ENCODE measurements around the gene OR9A4. TPM values are rescaled to one million over a fixed set of nuclear protein-coding genes. Genes with fewer than 3 reads are reported as not detected.
"Not testable (repeated sequence)": the region's sequence is repeated elsewhere in the genome, so short reads cannot be mapped to it uniquely, and the experiment has no call there.

OR9A4 gene
- total RNA-seq, 2 donors from 2014 or later, result not detected

GRCh38 chr7:141877365-141877764 lies 38.8 kb upstream of the OR9A4 start:
- TF ChIP-seq, protein P1, sequence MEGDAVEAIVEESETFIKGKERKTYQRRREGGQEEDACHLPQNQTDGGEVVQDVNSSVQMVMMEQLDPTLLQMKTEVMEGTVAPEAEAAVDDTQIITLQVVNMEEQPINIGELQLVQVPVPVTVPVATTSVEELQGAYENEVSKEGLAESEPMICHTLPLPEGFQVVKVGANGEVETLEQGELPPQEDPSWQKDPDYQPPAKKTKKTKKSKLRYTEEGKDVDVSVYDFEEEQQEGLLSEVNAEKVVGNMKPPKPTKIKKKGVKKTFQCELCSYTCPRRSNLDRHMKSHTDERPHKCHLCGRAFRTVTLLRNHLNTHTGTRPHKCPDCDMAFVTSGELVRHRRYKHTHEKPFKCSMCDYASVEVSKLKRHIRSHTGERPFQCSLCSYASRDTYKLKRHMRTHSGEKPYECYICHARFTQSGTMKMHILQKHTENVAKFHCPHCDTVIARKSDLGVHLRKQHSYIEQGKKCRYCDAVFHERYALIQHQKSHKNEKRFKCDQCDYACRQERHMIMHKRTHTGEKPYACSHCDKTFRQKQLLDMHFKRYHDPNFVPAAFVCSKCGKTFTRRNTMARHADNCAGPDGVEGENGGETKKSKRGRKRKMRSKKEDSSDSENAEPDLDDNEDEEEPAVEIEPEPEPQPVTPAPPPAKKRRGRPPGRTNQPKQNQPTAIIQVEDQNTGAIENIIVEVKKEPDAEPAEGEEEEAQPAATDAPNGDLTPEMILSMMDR (IDR thresholded peaks at IDR 0.05), result no peak
- no peaks in the 10 kb centered on the region for H3K27me3 ChIP-seq

GRCh38 chr7:141880960-141881359 lies 35.2 kb upstream of the OR9A4 start:
- H3K4me3 ChIP-seq, result no peak overlapping the region
- H3K27me3 ChIP-seq, result no peaks in the 10 kb centered on the region
- H3K36me3 ChIP-seq, result no peaks in the 10 kb centered on the region
- no peak for DNase-seq (ENCODE audit: low spot score)
- no peaks in the 10 kb centered on the region for H3K9me3 ChIP-seq
- TF ChIP-seq, protein P1 (IDR thresholded peaks at IDR 0.05), result no peak
- H3K4me1 ChIP-seq, result no peaks in the 10 kb centered on the region
- no peak overlapping the region for H3K27ac ChIP-seq

More at GRCh38 chr7:141877365-141877764, 38.8 kb upstream of the OR9A4 start:
- no peaks in the 10 kb centered on the region for H3K36me3 ChIP-seq
- H3K4me3 ChIP-seq, result no peak overlapping the region
- H3K4me1 ChIP-seq, result no peaks in the 10 kb centered on the region
- no peak overlapping the region for H3K27ac ChIP-seq
- no peak for DNase-seq (ENCODE audit: low spot score)
- H3K9me3 ChIP-seq, result no peaks in the 10 kb centered on the region

DNA sequence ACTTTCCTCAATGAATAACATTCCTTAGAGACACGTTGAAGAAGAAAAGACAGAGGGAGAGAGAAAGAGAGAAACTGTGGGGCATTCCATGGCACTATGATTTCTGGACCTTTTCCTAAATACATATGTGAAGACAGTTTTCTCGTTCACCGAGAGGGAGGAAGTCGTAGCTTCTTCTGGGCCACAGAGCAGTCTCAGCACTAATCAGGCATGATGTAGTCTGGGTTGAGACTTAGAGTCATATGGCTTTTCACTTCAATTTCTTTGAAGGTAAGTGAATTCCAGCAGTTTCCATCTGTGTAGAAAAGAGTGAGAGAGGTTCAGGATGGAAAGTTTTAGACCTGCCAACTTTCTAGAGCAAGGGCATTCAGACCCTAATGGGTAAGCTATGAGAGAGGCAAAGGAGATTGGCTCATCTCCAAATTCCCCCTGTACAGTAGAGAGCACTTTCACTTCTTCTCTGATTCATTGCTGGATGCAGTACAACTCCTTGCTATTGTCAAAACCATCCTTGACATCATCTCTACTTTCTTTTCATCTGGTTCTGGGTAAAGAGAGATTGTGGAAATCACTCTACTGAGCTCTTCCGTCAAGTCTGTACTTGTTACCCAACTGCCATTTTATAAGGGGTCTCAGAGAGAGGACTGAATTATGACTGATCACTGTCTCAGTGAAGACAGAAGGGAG lies 31.5 kb upstream of the OR9A4 start:
- no peak overlapping the region for H3K4me3 ChIP-seq
- no peak overlapping the region for H3K27ac ChIP-seq
- H3K27me3 ChIP-seq, result no peaks in the 10 kb centered on the region
- no peak for DNase-seq (ENCODE audit: low spot score)
- H3K9me3 ChIP-seq, result no peaks in the 10 kb centered on the region
- H3K36me3 ChIP-seq, result no peaks in the 10 kb centered on the region
- no peaks in the 10 kb centered on the region for H3K4me1 ChIP-seq
- TF ChIP-seq, protein P1 (IDR thresholded peaks at IDR 0.05), result no peak

GRCh38 chr7:141889321-141889720 lies 26.9 kb upstream of the OR9A4 start:
- H3K9me3 ChIP-seq, result no peaks in the 10 kb centered on the region
- no peaks in the 10 kb centered on the region for H3K36me3 ChIP-seq
- H3K27ac ChIP-seq, result no peak overlapping the region
- no peak overlapping the region for H3K4me3 ChIP-seq
- H3K27me3 ChIP-seq, result no peaks in the 10 kb centered on the region
- H3K4me1 ChIP-seq, result no peaks in the 10 kb centered on the region
- TF ChIP-seq, protein P1 (IDR thresholded peaks at IDR 0.05), result no peak
- no peak for DNase-seq (ENCODE audit: low spot score)

DNA sequence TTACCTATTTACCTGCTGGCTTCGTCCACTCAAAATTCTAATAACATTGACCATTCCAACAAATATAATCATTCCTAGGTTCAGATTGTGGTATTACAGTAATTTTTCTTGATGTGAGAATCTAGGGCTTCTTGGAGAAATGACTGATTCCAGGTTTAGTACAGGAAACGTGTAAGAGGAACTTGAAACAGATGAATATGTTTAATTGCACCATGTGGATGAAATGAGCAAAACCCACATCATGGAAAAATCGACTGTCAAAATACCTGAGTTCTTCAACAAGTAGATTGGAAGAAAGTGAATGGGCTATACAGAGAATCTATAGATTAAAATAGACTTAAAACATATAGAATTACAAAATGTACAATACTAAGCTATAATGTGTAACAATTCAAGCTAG lies 24.9 kb upstream of the OR9A4 start:
- H3K36me3 ChIP-seq, result no peaks in the 10 kb centered on the region
- TF ChIP-seq, protein P1 (IDR thresholded peaks at IDR 0.05), result no peak
- no peak overlapping the region for H3K4me3 ChIP-seq
- H3K27ac ChIP-seq, result no peak overlapping the region
- no peaks in the 10 kb centered on the region for H3K27me3 ChIP-seq
- DNase-seq (ENCODE audit: low spot score), result no peak
- no peaks in the 10 kb centered on the region for H3K9me3 ChIP-seq
- no peaks in the 10 kb centered on the region for H3K4me1 ChIP-seq

DNA sequence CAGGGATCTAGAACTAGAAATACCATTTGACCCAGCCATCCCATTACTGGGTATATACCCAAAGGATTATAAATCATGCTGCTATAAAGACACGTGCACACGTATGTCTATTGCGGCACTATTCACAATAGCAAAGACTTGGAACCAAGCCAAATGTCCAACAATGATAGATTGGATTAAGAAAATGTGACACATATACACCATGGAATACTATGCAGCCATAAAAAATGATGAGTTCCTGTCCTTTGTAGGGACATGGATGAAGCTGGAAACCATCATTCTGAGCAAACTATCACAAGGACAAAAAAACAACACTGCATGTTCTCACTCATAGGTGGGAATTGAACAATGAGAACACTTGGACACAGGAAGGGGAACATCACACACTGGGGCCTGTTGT lies 16.8 kb upstream of the OR9A4 start:
- H3K36me3 ChIP-seq; H3K27ac ChIP-seq; DNase-seq (ENCODE audit: low spot score); H3K4me1 ChIP-seq; H3K4me3 ChIP-seq; H3K27me3 ChIP-seq; H3K9me3 ChIP-seq: not testable (repeated sequence)
